ENCODE measurements around the gene NHERF1. TPM values are rescaled to one million over a fixed set of nuclear protein-coding genes. Genes with fewer than 3 reads are reported as not detected.
A peak's percentile ranks its signal among the peaks of the same experiment; 100 is the strongest.

The NHERF1 gene
- total and polyA plus RNA-seq, 2 donors from 2014 or later, result 71.3 to 448 TPM

GRCh38 chr17:74761931-74762330, 13.5 kb downstream of the NHERF1 start:
- peaks cover 2 to 44% (median 28%) of the 10 kb centered on the region in 3 donors for H3K4me1 ChIP-seq (ENCODE audit: control insufficient read depth in 2 of 3, insufficient read depth in 2 of 3, low read depth in 1 of 3, low read length in 3 of 3)
- H3K9ac ChIP-seq (ENCODE audit: low read length in 3 of 3), result no peak overlapping the region
- no peak for FAIRE-seq
- H3K36me3 ChIP-seq (ENCODE audit: control insufficient read depth in 2 of 3, insufficient read depth in 3 of 3, low read length in 3 of 3), result peaks cover 0 to 4% (median 0%) of the 10 kb centered on the region in 3 donors
- H3K27ac ChIP-seq (ENCODE audit: low read depth in 2 of 2, low read length in 2 of 2), result no peak overlapping the region
- TF ChIP-seq CTCF (IDR thresholded peaks at IDR 0.05; ENCODE audit: borderline replicate concordance, extremely low read depth, insufficient read depth), result no peak
- DNase-seq, result no peak
- intact Hi-C loops (cut with DNase I), result no loop called here
- no peak overlapping the region for H3K4me3 ChIP-seq (ENCODE audit: low read length in 3 of 3)
- H3K9me3 ChIP-seq (ENCODE audit: control insufficient read depth in 2 of 3, insufficient read depth in 1 of 3, low read length in 3 of 3), result no peaks in the 10 kb centered on the region
- no peaks in the 10 kb centered on the region for H3K27me3 ChIP-seq (ENCODE audit: control insufficient read depth, insufficient read depth, low read length)

DNA sequence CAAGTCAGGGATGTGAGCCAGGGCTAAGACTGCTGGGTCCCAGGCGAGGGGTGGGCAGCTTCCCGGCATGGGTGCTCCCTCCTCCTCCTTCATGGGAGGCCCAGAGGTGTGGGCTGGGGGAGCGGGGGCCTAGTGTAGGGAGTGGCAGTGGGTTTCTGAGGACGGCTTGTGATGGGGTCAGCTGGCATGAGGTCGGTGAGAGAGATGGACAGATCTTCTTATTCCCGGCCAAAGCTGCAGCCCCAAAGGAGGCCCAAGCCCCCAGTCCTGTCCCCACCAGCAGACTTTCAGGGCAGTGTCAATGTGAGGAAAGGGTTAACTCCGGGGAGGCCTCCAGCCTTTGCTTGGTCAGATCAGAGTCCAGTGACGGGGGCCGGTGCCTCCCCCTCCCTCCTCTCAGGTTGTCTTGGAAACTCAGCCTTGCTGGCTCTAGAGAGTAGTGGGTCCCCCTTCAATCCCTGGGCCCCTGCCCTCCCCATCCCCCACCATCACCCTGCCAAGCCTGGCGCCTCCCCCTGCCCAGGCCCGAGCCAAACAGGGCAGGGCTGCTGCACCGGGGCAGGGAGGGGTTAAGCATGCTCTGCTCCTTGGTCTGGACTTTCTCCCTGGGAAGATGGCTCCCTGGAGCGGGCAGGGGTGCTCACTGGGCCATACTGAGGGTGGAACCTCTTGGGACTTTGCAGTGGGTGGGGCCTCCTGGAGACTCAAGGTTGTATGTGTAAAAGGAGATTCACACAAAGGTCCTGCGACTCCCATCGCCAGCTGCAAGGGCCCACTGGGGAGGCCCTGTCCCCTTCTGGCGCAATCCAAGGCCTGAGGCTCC, 15.3 kb downstream of the NHERF1 start:
- H3K27me3 ChIP-seq (ENCODE audit: control insufficient read depth, insufficient read depth, low read length), result no peaks in the 10 kb centered on the region
- H3K4me3 ChIP-seq (ENCODE audit: low read length in 3 of 3), result peak overlapping the region in 2 of 3 donors; percentile 19 to 54
- intact Hi-C loops (cut with DNase I), result no loop called here
- H3K9me3 ChIP-seq (ENCODE audit: control insufficient read depth in 2 of 3, insufficient read depth in 1 of 3, low read length in 3 of 3), result no peaks in the 10 kb centered on the region
- H3K36me3 ChIP-seq (ENCODE audit: control insufficient read depth in 2 of 3, insufficient read depth in 3 of 3, low read length in 3 of 3), result peaks cover 0 to 7% (median 0%) of the 10 kb centered on the region in 3 donors
- no peak for TF ChIP-seq CTCF (IDR thresholded peaks at IDR 0.05; ENCODE audit: borderline replicate concordance, extremely low read depth, insufficient read depth)
- peak overlapping the region; percentile 57 to 71 for H3K27ac ChIP-seq (ENCODE audit: low read depth in 2 of 2, low read length in 2 of 2)
- FAIRE-seq, result no peak
- no peak overlapping the region for H3K9ac ChIP-seq (ENCODE audit: low read length in 3 of 3)
- DNase-seq, result peak; percentile 73 to 97 (median 95)
- peaks cover 2 to 40% (median 30%) of the 10 kb centered on the region in 3 donors for H3K4me1 ChIP-seq (ENCODE audit: control insufficient read depth in 2 of 3, insufficient read depth in 2 of 3, low read depth in 1 of 3, low read length in 3 of 3)

DNA sequence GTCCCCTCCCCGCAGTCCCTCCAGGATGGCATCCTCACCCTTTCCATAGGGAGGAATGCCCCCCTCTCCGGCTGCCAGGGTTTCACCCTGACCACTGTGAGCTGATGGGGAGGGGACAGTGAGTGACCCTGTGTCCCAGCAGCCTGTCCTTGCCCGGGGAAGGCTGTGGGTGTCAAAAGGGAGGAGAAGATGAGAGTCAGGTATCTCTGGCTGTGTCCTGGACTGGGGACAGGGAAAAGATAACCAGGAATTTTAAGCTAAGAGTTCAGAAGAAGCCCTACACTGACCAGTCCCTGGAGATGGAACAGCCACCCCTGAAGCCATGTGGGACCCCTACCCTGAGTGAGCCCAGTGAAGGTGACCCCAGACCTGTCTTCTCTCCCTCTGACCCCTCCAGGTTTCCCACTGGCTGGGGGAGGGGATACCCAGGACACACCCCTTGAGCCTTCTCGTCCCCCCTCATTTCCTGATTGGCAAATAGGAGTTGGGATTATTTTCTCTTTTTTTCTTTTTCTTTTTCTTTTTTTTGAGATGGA, 16.4 kb downstream of the NHERF1 start:
- DNase-seq (peak in 1 of 5 donors; percentile 53), FAIRE-seq (no peak)
- intact Hi-C loops (cut with DNase I), result no loop called here
- peak overlapping the region; percentile 51 to 57 for H3K27ac ChIP-seq (ENCODE audit: low read depth in 2 of 2, low read length in 2 of 2)
- H3K4me3 ChIP-seq (ENCODE audit: low read length in 3 of 3), result peak overlapping the region in 2 of 3 donors; percentile 19 to 54
- no peak overlapping the region for H3K9ac ChIP-seq (ENCODE audit: low read length in 3 of 3)
- no peak for TF ChIP-seq CTCF (IDR thresholded peaks at IDR 0.05; ENCODE audit: borderline replicate concordance, extremely low read depth, insufficient read depth)
- H3K36me3 ChIP-seq (ENCODE audit: control insufficient read depth in 2 of 3, insufficient read depth in 3 of 3, low read length in 3 of 3), result peaks cover 0 to 10% (median 2%) of the 10 kb centered on the region in 3 donors
- no peaks in the 10 kb centered on the region for H3K27me3 ChIP-seq (ENCODE audit: control insufficient read depth, insufficient read depth, low read length)
- H3K4me1 ChIP-seq (ENCODE audit: control insufficient read depth in 2 of 3, insufficient read depth in 2 of 3, low read depth in 1 of 3, low read length in 3 of 3), result peaks cover 0 to 46% (median 28%) of the 10 kb centered on the region in 3 donors
- no peaks in the 10 kb centered on the region for H3K9me3 ChIP-seq (ENCODE audit: control insufficient read depth in 2 of 3, insufficient read depth in 1 of 3, low read length in 3 of 3)
